ENCODE measurements around the gene BMF. TPM values are rescaled to one million over a fixed set of nuclear protein-coding genes. Genes with fewer than 3 reads are reported as not detected.
A peak's percentile ranks its signal among the peaks of the same experiment; 100 is the strongest.

BMF gene
- total and polyA plus RNA-seq, 2 experiments from 2014 or later: 15.9 to 41.8 TPM

DNA sequence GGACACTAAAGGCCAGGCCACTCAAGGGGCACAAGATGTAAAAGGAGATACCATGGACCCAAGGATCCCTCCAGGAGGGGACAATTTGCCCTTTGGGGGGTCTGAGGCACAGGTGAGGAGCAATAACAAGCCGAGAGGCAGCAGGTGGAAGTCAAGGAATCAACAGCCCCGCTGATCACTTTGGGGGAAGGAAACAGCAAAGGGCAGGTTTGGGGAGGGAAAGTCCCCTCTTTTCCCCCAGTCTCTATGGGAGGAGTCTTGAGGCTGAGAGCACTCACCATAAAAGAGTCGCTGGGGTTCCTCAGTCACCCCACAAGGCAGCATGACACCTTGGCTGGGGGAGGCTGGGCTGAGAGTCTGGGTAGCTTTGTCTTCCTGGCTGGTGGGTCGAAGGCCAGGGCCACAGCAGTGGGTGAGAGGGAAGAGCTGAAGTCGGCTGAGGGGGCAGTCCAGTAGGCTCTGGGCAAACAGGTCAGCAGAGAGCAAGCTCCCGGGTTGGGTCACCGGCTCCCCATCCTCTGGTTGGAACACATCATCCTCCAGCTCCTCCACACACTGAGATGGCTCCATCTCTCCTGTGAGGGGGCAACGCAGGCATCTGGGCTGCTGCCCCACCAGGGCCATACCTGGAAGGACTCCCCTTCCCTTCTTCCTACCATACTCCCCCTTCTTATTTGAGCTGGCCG is 3.0 kb downstream of the BMF start:
- Histone ChIP-seq H4K20me1 (ENCODE audit: insufficient read depth, poor library complexity, severe bottlenecking) (no peaks in the 10 kb centered on the region), H3K9me3 (ENCODE audit: low read depth) (no peaks in the 10 kb centered on the region), H3K27me3 (no peaks in the 10 kb centered on the region), H3K79me2 (peaks cover 37% of the 10 kb centered on the region), H3K36me3 (replicated peaks; ENCODE audit: insufficient read depth, low read depth) (no peaks in the 10 kb centered on the region), H3K4me3 (no peak overlapping the region), H2AFZ (no peak overlapping the region), H3K27ac (peak overlapping the region; percentile 92), H3K9me2 (replicated peaks; ENCODE audit: insufficient read depth) (no peaks in the 10 kb centered on the region), H3K4me2 (peak overlapping the region; percentile 73), H3K4me1 (ENCODE audit: insufficient read depth) (peaks cover 71% of the 10 kb centered on the region)
- no peak for DNase-seq (ENCODE audit: low spot score)
- WGBS (ENCODE audit: low lambda C conversion rate, missing lambda C conversion rate): 75% methylated on average over 9 of the region's 9 CpGs
- TF ChIP-seq EZH2phosphoT487 (IDR thresholded peaks at IDR 0.05; ENCODE audit: low read depth, severe bottlenecking, unreplicated experiment): no peak

DNA sequence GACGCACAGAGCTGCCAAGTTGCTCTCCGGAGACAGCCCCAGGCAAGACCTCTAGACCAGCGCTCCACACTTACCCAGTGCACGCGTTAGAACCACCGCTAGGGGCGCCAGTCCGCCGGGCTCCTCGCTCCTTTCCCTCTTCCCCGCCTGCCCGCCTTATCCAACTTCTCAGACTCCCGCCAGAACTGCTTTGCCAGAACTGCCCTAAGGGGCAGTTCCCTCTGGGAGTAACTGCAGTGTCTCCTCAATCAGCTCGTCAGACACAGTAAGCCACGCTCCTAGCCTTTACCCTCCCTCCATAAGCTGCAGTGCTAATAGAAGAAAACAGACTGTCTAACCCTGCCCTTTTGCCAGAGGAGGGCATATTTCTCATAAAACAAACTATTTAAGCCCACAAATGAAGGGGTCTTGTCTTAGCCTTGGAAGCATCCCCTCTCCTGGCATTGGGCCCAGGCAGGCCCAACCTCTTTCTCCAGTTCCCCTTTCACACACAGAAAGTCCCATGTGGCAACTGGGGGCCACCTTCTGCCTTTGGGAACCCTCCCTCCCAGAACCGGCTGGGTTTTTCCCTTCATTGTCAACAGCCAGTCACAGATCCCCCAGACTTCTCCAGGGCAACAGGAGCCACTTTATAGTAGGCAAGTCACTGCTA is 3.7 kb downstream of the BMF start:
- Histone ChIP-seq H3K4me2 (peak overlapping the region; percentile 73), H2AFZ (no peak overlapping the region)
- peak; percentile 93 for TF ChIP-seq CTCF (IDR thresholded peaks at IDR 0.05; ENCODE audit: poor library complexity)
- no peak for TF ChIP-seq EZH2 (IDR thresholded peaks at IDR 0.05; ENCODE audit: borderline replicate concordance)
- TF ChIP-seq EZH2phosphoT487 (IDR thresholded peaks at IDR 0.05; ENCODE audit: low read depth, severe bottlenecking, unreplicated experiment): no peak

DNA sequence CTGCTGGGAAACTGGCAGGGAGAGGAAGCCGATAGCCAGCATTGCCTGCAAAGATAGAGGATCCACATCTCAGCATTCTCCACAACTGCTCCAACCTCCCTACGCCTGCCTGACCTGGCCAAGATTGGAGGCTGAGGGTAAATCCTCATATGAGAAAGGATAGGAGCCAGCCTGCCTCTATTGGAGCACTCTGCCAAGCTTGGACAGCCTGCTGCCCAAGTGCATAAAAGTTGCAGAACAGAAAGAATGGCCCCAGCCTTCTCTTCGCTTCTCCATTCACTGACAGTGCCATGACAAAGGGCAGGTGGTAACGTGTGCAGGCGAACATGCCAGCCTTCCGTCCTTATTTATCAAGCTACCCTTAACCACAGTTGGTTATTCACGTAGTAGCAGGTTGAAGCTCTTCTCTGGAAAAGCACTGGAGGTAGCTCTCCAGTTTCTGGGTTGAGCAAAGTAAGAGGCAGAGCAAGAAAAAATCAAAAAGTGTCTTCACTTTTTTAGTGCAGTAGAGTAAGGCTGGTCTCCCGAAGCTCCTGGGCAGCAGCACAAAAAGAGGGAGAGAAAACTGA is 4.3 kb downstream of the BMF start:
- no peaks in the 10 kb centered on the region for H3K9me3 ChIP-seq (ENCODE audit: low read depth)
- TF ChIP-seq EZH2phosphoT487 (IDR thresholded peaks at IDR 0.05; ENCODE audit: low read depth, severe bottlenecking, unreplicated experiment) (no peak), EZH2 (IDR thresholded peaks at IDR 0.05; ENCODE audit: borderline replicate concordance) (no peak), CTCF (IDR thresholded peaks at IDR 0.05; ENCODE audit: poor library complexity) (no peak)
- H3K4me1 ChIP-seq (ENCODE audit: insufficient read depth): peaks cover 84% of the 10 kb centered on the region
- no peaks in the 10 kb centered on the region for H4K20me1 ChIP-seq (ENCODE audit: insufficient read depth, poor library complexity, severe bottlenecking)
- 66% methylated on average over 8 of the region's 8 CpGs for WGBS (ENCODE audit: low lambda C conversion rate, missing lambda C conversion rate)
- H3K79me2 ChIP-seq: peaks cover 44% of the 10 kb centered on the region
- no peaks in the 10 kb centered on the region for H3K9me2 ChIP-seq (replicated peaks; ENCODE audit: insufficient read depth)
- no peaks in the 10 kb centered on the region for H3K36me3 ChIP-seq (replicated peaks; ENCODE audit: insufficient read depth, low read depth)
- no peaks in the 10 kb centered on the region for H3K27me3 ChIP-seq
- H3K4me3 ChIP-seq: no peak overlapping the region
- no peak overlapping the region for H2AFZ ChIP-seq
- DNase-seq (ENCODE audit: low spot score): no peak
- peak overlapping the region; percentile 94 for H3K27ac ChIP-seq
- peak overlapping the region; percentile 73 for H3K4me2 ChIP-seq

More for the DNA sequence above, 3.7 kb downstream of the BMF start:
- no peaks in the 10 kb centered on the region for H3K9me2 ChIP-seq (replicated peaks; ENCODE audit: insufficient read depth)
- no peaks in the 10 kb centered on the region for H3K36me3 ChIP-seq (replicated peaks; ENCODE audit: insufficient read depth, low read depth)
- no peaks in the 10 kb centered on the region for H3K9me3 ChIP-seq (ENCODE audit: low read depth)
- peaks cover 43% of the 10 kb centered on the region for H3K79me2 ChIP-seq
- H3K4me3 ChIP-seq: no peak overlapping the region
- H3K4me1 ChIP-seq (ENCODE audit: insufficient read depth): peaks cover 78% of the 10 kb centered on the region
- H3K27ac ChIP-seq: peak overlapping the region; percentile 94
- no peaks in the 10 kb centered on the region for H3K27me3 ChIP-seq
- H4K20me1 ChIP-seq (ENCODE audit: insufficient read depth, poor library complexity, severe bottlenecking): no peaks in the 10 kb centered on the region
- WGBS (ENCODE audit: low lambda C conversion rate, missing lambda C conversion rate): 7% methylated on average over 16 of the region's 16 CpGs
- DNase-seq (ENCODE audit: low spot score): peak; percentile 95

DNA sequence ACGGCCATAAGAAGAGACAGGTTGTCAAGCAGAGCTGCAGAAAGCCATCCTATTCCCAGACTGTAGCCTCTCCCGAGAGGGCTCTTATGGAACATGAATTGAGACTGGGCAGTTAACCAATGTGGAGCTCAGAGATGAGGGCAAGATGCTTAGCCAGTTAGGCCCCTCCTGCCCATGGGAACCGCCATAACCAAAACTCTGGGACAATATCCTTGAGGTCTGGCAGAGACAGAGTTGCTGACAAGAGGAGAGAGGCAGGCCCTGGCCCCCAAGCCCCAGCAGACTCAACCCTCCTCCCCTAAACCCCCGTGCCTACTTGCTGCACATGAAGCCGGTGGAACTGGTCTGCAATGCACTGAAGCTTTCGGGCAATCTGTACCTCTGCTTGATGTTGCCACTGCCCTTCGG is 4.8 kb downstream of the BMF start:
- no peak for DNase-seq (ENCODE audit: low spot score)
- Histone ChIP-seq H3K4me1 (ENCODE audit: insufficient read depth) (peaks cover 89% of the 10 kb centered on the region), H3K9me3 (ENCODE audit: low read depth) (no peaks in the 10 kb centered on the region), H3K36me3 (replicated peaks; ENCODE audit: insufficient read depth, low read depth) (no peaks in the 10 kb centered on the region), H4K20me1 (ENCODE audit: insufficient read depth, poor library complexity, severe bottlenecking) (no peaks in the 10 kb centered on the region), H3K27me3 (no peaks in the 10 kb centered on the region), H3K9me2 (replicated peaks; ENCODE audit: insufficient read depth) (no peaks in the 10 kb centered on the region), H3K4me3 (no peak overlapping the region), H3K4me2 (peak overlapping the region; percentile 73), H2AFZ (no peak overlapping the region), H3K27ac (peak overlapping the region; percentile 94), H3K79me2 (peaks cover 44% of the 10 kb centered on the region)
- WGBS (ENCODE audit: low lambda C conversion rate, missing lambda C conversion rate): 46% methylated on average over 7 of the region's 7 CpGs
- no peak for TF ChIP-seq EZH2phosphoT487 (IDR thresholded peaks at IDR 0.05; ENCODE audit: low read depth, severe bottlenecking, unreplicated experiment)
- no peak for TF ChIP-seq EZH2 (IDR thresholded peaks at IDR 0.05; ENCODE audit: borderline replicate concordance)
- TF ChIP-seq CTCF (IDR thresholded peaks at IDR 0.05; ENCODE audit: poor library complexity): no peak

All from hepatocyte (in vitro differentiated cells).